A549 (cell line): Measurements from ENCODE around the gene EXOC3. TPM values are rescaled to one million over a fixed set of nuclear protein-coding genes. Genes with fewer than 3 reads are reported as not detected.
"Not testable (repeated sequence)": the region's sequence is repeated elsewhere in the genome, so short reads cannot be mapped to it uniquely, and the experiment has no call there.

Experiments used
- ATAC-seq, 2 experiments: fragments of 200-7000 bp in 1 of 2; fragments of >200 bp in 1 of 2; cut with Nextera tagmentation in 1 of 2; cut with Tn5 transposase in 1 of 2; 3 replicates each; pipeline versions ENCODE4 v1.8.0 to v1.9.1; 2018 to 2020; ENCODE audit warnings: mild to moderate bottlenecking in 1 of 2, moderate library complexity in 1 of 2
- CTCF ChIA-PET: fragments of 300-600 bp; sonication (Branson Sonifier 250); formaldehyde crosslinking; extraction: SDS; loops from one replicate; lab custom pipeline; 2021; ENCODE audit warnings: antibody characterized with exemption, inconsistent platforms; lab: Yijun Ruan, JAX
- POLR2A ChIA-PET: fragments of 350-600 bp; formaldehyde crosslinking; extraction: SDS; loops from one replicate; lab custom pipeline; 2021; ENCODE audit warnings: antibody characterized with exemption, inconsistent platforms; lab: Yijun Ruan, JAX
- DNase-seq, 2 experiments: peaks; one replicate each; pipeline versions ENCODE4 v3.0.0 to v3.0.0-alpha.2; 2011 to 2016; ENCODE audit warnings: low read depth in 1 of 2, low spot score in 1 of 2
- FAIRE-seq: peaks from 2 replicates; lab custom pipeline; 2011; peaks lifted over from hg19 to GRCh38; lab: Jason Lieb, UNC
- H3K27ac ChIP-seq, 2 experiments: fragments of >200 bp; sonication (Bioruptor Twin); formaldehyde crosslinking; 3 replicates each; pipeline ENCODE4 v1.5.1; 2016 to 2017
- H3K4me1 ChIP-seq: fragments of >200 bp; sonication (Bioruptor Twin); formaldehyde crosslinking; 3 replicates; pipeline ENCODE4 v1.6.1; 2016
- H3K4me2 ChIP-seq: fragments of >200 bp; sonication (Bioruptor Twin); formaldehyde crosslinking; 3 replicates; pipeline ENCODE4 v1.6.1; 2016
- H3K4me3 ChIP-seq: fragments of >200 bp; sonication (Bioruptor Twin); formaldehyde crosslinking; 3 replicates; pipeline ENCODE4 v1.5.1; 2016
- H3K9me3 ChIP-seq: fragments of >200 bp; sonication (Bioruptor Twin); formaldehyde crosslinking; 3 replicates; pipeline ENCODE4 v1.6.1; 2016
- ATOH8 ChIP-seq: fragments of 250-450 bp; sonication (Bioruptor Pico); IDR thresholded peaks from 2 replicates; pipeline ENCODE4 v1.5.0; 2020; ENCODE audit warnings: low read depth, mild to moderate bottlenecking, moderate library complexity
- CHD4 ChIP-seq: fragments of 200-600 bp; sonication (generic); IDR thresholded peaks from 2 replicates; pipeline ENCODE4 v1.6.1; 2016; ENCODE audit warnings: antibody characterized with exemption, mild to moderate bottlenecking, borderline replicate concordance
- E2F6 ChIP-seq: IDR thresholded peaks from 2 replicates; pipeline ENCODE4 v1.6.1; 2012; ENCODE audit warnings: low read depth, borderline replicate concordance
- ELK1 ChIP-seq: fragments of 150-350 bp; IDR thresholded peaks from 2 replicates; pipeline ENCODE4 v1.6.1; 2014; ENCODE audit warnings: low read depth, mild to moderate bottlenecking, low read length
- FOXS1 ChIP-seq: fragments of 250-450 bp; sonication (Bioruptor Pico); IDR thresholded peaks from 2 replicates; pipeline ENCODE4 v1.5.0; 2020; ENCODE audit warnings: mild to moderate bottlenecking, moderate library complexity
- HEYL ChIP-seq: fragments of 250-450 bp; sonication (Bioruptor Pico); IDR thresholded peaks from 2 replicates; pipeline ENCODE4 v1.8.0; 2021; ENCODE audit warnings: mild to moderate bottlenecking, moderate library complexity
- HOXA7 ChIP-seq: fragments of 250-450 bp; sonication (Bioruptor Pico); IDR thresholded peaks from 2 replicates; pipeline ENCODE4 v1.5.0; 2020; ENCODE audit warnings: mild to moderate bottlenecking, moderate library complexity
- MAFK ChIP-seq: fragments of 450-650 bp; IDR thresholded peaks from 2 replicates; pipeline ENCODE4 v1.6.1; 2014; ENCODE audit not compliant: partially characterized antibody
- NFE2L2 ChIP-seq: fragments of 150-350 bp; conservative IDR thresholded peaks from 2 replicates; pipeline ENCODE4 v1.6.1; 2014; ENCODE audit warnings: low read length
- NPAS2 ChIP-seq: fragments of 250-450 bp; sonication (Bioruptor Pico); IDR thresholded peaks from 2 replicates; pipeline ENCODE4 v1.8.0; 2022; ENCODE audit warnings: mild to moderate bottlenecking, moderate library complexity, borderline replicate concordance
- RCOR1 ChIP-seq: fragments of 150-350 bp; IDR thresholded peaks from 2 replicates; pipeline ENCODE4 v1.6.1; 2014; ENCODE audit warnings: antibody characterized with exemption, low read length, low read depth
- REST ChIP-seq: fragments of 200-600 bp; sonication (generic); IDR thresholded peaks from 2 replicates; pipeline ENCODE4 v1.6.1; 2016; ENCODE audit warnings: antibody characterized with exemption, mild to moderate bottlenecking, moderate library complexity
- RFX5 ChIP-seq: fragments of 450-650 bp; IDR thresholded peaks from 2 replicates; pipeline ENCODE4 v1.7.1; 2014; ENCODE audit warnings: antibody characterized with exemption, mild to moderate bottlenecking, moderate library complexity
- USF2 ChIP-seq: fragments of 450-650 bp; IDR thresholded peaks from 2 replicates; pipeline ENCODE4 v1.6.1; 2014; ENCODE audit warnings: antibody characterized with exemption
- WGBS: methylation state at CpG from one replicate; pipeline ENCODE4 v1.1.6; 2017; ENCODE audit errors: missing lambda C conversion rate; 5-methylcytosine and 5-hydroxymethylcytosine counted together
- polyA plus RNA-seq, 4 experiments: library from polyadenylated mRNA; depleted of rRNA in 3 of 4; stranded (reverse); fragments of >200 nt; fragmentation: RNase III in 1 of 4; extraction: RNeasy Plus Mini Kit Qiagen cat#74134 plus additional on column Dnase treatment in 1 of 4; gene quantifications; 2 replicates in 3 of 4; 3 replicates in 1 of 4; pipeline ENCODE4 v1.2.3, GENCODE V29; 2011 to 2017

Gene EXOC3
- polyA plus RNA-seq, 2 of the 4 experiments (the other 2 are of a cell fraction): 20.0 to 33.6 TPM

- Histone ChIP-seq H3K4me3 (peak overlapping the region; percentile 74), H3K4me2 (peak overlapping the region; percentile 84), H3K27ac (peak overlapping the region; percentile 72 to 94), H3K4me1 (peaks cover 16% of the 10 kb centered on the region), H3K9me3 (no peaks in the 10 kb centered on the region)
- 3% methylated on average over 26 of the region's 44 CpGs for WGBS
- DNase-seq (peak; percentile 35 to 54), ATAC-seq (peak; percentile 32 to 55; a peak in 5 of 6 replicates), FAIRE-seq (no peak)
- no peak for TF ChIP-seq HOXA7 (CRISPR knock-in tag)
- no peak for TF ChIP-seq REST
- TF ChIP-seq FOXS1: no peak
- TF ChIP-seq MAFK: no peak
- no peak for TF ChIP-seq E2F6
- no peak for TF ChIP-seq RFX5
- TF ChIP-seq NPAS2 (CRISPR knock-in tag): no peak
- no peak for TF ChIP-seq RCOR1
- no peak for TF ChIP-seq USF2
- no peak for TF ChIP-seq ELK1
- no peak for TF ChIP-seq CHD4
- TF ChIP-seq HEYL: no peak
- TF ChIP-seq NFE2L2: no peak
- no peak for TF ChIP-seq ATOH8
- ChIA-PET POLR2A (interaction anchor here (1.3 kb wide), 1 partner anchor 138 kb away, joined by 4 read pairs; the partner anchor contains the start of gene CEP72), CTCF (interaction anchor here (0.8 to 1.2 kb wide), 3 partner anchors 28 to 429 kb away, joined by 3 to 7 read pairs (median 3); no protein-coding TSS in a partner anchor)
Measured at GRCh38 chr5:473551-474192, 30.7 kb downstream of the EXOC3 start.

GRCh38 chr5:474232-474839 is 31.4 kb downstream of the EXOC3 start:
- CTCF ChIA-PET: interaction anchor here (0.8 to 1.2 kb wide), 3 partner anchors 28 to 429 kb away, joined by 3 read pairs; no protein-coding TSS in a partner anchor
- H3K4me1 ChIP-seq: peaks cover 16% of the 10 kb centered on the region
- DNase-seq, ATAC-seq, FAIRE-seq, POLR2A ChIA-PET, H3K9me3 ChIP-seq: not testable (repeated sequence)
- H3K4me2 ChIP-seq: peak overlapping the region; percentile 84
- 3% methylated on average over 5 of the region's 50 CpGs for WGBS
- peak overlapping the region in 1 of 2 experiments; percentile 94; a peak in 3 of 6 replicates for H3K27ac ChIP-seq
- H3K4me3 ChIP-seq: peak overlapping the region; percentile 74
